Osteocyte (in vitro differentiated cells): ENCODE measurements around the gene FCAMR. TPM values are rescaled to one million over a fixed set of nuclear protein-coding genes. Genes with fewer than 3 reads are reported as not detected.

Experiments used
- DNase-seq: peaks from one replicate; pipeline ENCODE4 v3.0.0; 2021; ENCODE audit warnings: mixed read lengths; ENCODE audit not compliant: unreplicated experiment; ENCODE audit errors: extremely low spot score
- H3K27ac Mint-ChIP-seq: one replicate; pipeline ENCODE4 v1.8.0; 2021; ENCODE audit warnings: mild to moderate bottlenecking, mixed read lengths; ENCODE audit not compliant: unreplicated experiment
- H3K27me3 Mint-ChIP-seq: one replicate; pipeline ENCODE4 v1.8.0; 2021; ENCODE audit warnings: mixed read lengths; ENCODE audit not compliant: unreplicated experiment
- H3K36me3 Mint-ChIP-seq: one replicate; pipeline ENCODE4 v1.8.0; 2021; ENCODE audit warnings: mixed read lengths; ENCODE audit not compliant: unreplicated experiment
- H3K4me1 Mint-ChIP-seq: one replicate; pipeline ENCODE4 v1.8.0; 2021; ENCODE audit warnings: mixed read lengths; ENCODE audit not compliant: unreplicated experiment
- H3K4me3 Mint-ChIP-seq: one replicate; pipeline ENCODE4 v1.8.0; 2021; ENCODE audit warnings: mild to moderate bottlenecking, moderate library complexity, mixed read lengths; ENCODE audit not compliant: unreplicated experiment
- H3K9me3 Mint-ChIP-seq: one replicate; pipeline ENCODE4 v1.8.0; 2021; ENCODE audit warnings: mixed read lengths; ENCODE audit not compliant: unreplicated experiment
- CTCF ChIP-seq: fragments of 200-600 bp; sonication (generic); IDR thresholded peaks from 2 replicates; pipeline ENCODE4 v1.5.0; 2021; ENCODE audit warnings: antibody characterized with exemption, mild to moderate bottlenecking, moderate library complexity
- total RNA-seq: library from RNA; stranded (reverse); gene quantifications from 2 replicates; pipeline ENCODE4 v1.2.1, GENCODE V29; 2021

The FCAMR gene
- total RNA-seq, 1 donor from 2014 or later = not detected

GRCh38 chr1:206909883-206910318 lies 60.4 kb downstream of the FCAMR start:
- peak overlapping the region; percentile 58 for H3K4me3 Mint-ChIP-seq
- H3K27me3 Mint-ChIP-seq = peaks cover 41% of the 10 kb centered on the region
- H3K36me3 Mint-ChIP-seq = no peaks in the 10 kb centered on the region
- peaks cover 6% of the 10 kb centered on the region for H3K4me1 Mint-ChIP-seq
- no peak for DNase-seq
- no peak for TF ChIP-seq CTCF
- no peak overlapping the region for H3K27ac Mint-ChIP-seq
- no peaks in the 10 kb centered on the region for H3K9me3 Mint-ChIP-seq

- Mint-ChIP-seq H3K27ac (no peak overlapping the region), H3K4me1 (peaks cover 6% of the 10 kb centered on the region), H3K9me3 (no peaks in the 10 kb centered on the region), H3K36me3 (no peaks in the 10 kb centered on the region), H3K27me3 (peaks cover 36% of the 10 kb centered on the region), H3K4me3 (peak overlapping the region; percentile 58)
- DNase-seq = no peak
- TF ChIP-seq CTCF = no peak
Observed at GRCh38 chr1:206909161-206909882, 60.9 kb downstream of the FCAMR start.

GRCh38 chr1:206908038-206908437 lies 62.2 kb downstream of the FCAMR start:
- Mint-ChIP-seq H3K27ac (no peak overlapping the region), H3K9me3 (no peaks in the 10 kb centered on the region), H3K36me3 (no peaks in the 10 kb centered on the region), H3K4me1 (peaks cover 6% of the 10 kb centered on the region), H3K4me3 (no peak overlapping the region), H3K27me3 (peaks cover 25% of the 10 kb centered on the region)
- no peak for DNase-seq
- no peak for TF ChIP-seq CTCF

Other genes starting within 250 kb of the FCAMR start
- not detected in 2 replicates for gene IL19, start 199.7 kb downstream of the FCAMR start, total RNA-seq
- not detected in 2 replicates for gene IL10, start 198.0 kb downstream of the FCAMR start, total RNA-seq
- not detected in 2 replicates for gene IL20, start 104.8 kb downstream of the FCAMR start, total RNA-seq
- not detected in 2 replicates for gene IL24, start 73.0 kb downstream of the FCAMR start, total RNA-seq
- gene FCMR, start 48.5 kb downstream of the FCAMR start, total RNA-seq = not detected in 2 replicates
- not detected in 2 replicates for gene PIGR, start 24.0 kb downstream of the FCAMR start, total RNA-seq
- gene C1orf116, start 62.3 kb upstream of the FCAMR start, total RNA-seq = not detected in 2 replicates
- 4.6 and 4.8 TPM in 2 replicates for gene YOD1, start 80.7 kb upstream of the FCAMR start, total RNA-seq
- gene PFKFB2, start 82.8 kb upstream of the FCAMR start, total RNA-seq = 15.8 TPM in 2 replicates
- not detected in 2 replicates for gene C4BPB, start 118.4 kb upstream of the FCAMR start, total RNA-seq
- gene C4BPA, start 133.8 kb upstream of the FCAMR start, total RNA-seq = not detected in 2 replicates